ENCODE results near the gene ENAH.

The ENAH gene

GRCh38 chr1:225447650-225448089, 205.3 kb downstream of the ENAH start:
- no peak for DNase-seq (ENCODE audit: low read depth)
- in situ Hi-C loops (cut with HindIII; ENCODE audit: low sequenced_read_pairs): no loop called here
- H3K4me3 ChIP-seq (ENCODE audit: low read depth, low read length): no peak overlapping the region
- no peak for TF ChIP-seq CTCF (IDR thresholded peaks at IDR 0.05; ENCODE audit: low read depth, low read length, missing control alignments)

- DNase-seq (ENCODE audit: low read depth): no peak
- no peak overlapping the region for H3K4me3 ChIP-seq (ENCODE audit: low read depth, low read length)
- in situ Hi-C loops (cut with HindIII; ENCODE audit: low sequenced_read_pairs): no loop called here
- TF ChIP-seq CTCF (IDR thresholded peaks at IDR 0.05; ENCODE audit: low read depth, low read length, missing control alignments): no peak
Measured at GRCh38 chr1:225446981-225447615, 205.8 kb downstream of the ENAH start.

GRCh38 chr1:225446595-225446960, 206.3 kb downstream of the ENAH start:
- TF ChIP-seq CTCF (IDR thresholded peaks at IDR 0.05; ENCODE audit: low read depth, low read length, missing control alignments): no peak
- no peak for DNase-seq (ENCODE audit: low read depth)
- in situ Hi-C loops (cut with HindIII; ENCODE audit: low sequenced_read_pairs): no loop called here
- no peak overlapping the region for H3K4me3 ChIP-seq (ENCODE audit: low read depth, low read length)

- in situ Hi-C loops (cut with HindIII; ENCODE audit: low sequenced_read_pairs): no loop called here
- H3K4me3 ChIP-seq (ENCODE audit: low read depth, low read length): no peak overlapping the region
- DNase-seq (ENCODE audit: low read depth): no peak
- TF ChIP-seq CTCF (IDR thresholded peaks at IDR 0.05; ENCODE audit: low read depth, low read length, missing control alignments): no peak
Measured at GRCh38 chr1:225445639-225446594, 207.0 kb downstream of the ENAH start.

GRCh38 chr1:225442123-225442505, 210.8 kb downstream of the ENAH start:
- in situ Hi-C loops (cut with HindIII; ENCODE audit: low sequenced_read_pairs): no loop called here
- DNase-seq (ENCODE audit: low read depth): no peak
- no peak overlapping the region for H3K4me3 ChIP-seq (ENCODE audit: low read depth, low read length)
- no peak for TF ChIP-seq CTCF (IDR thresholded peaks at IDR 0.05; ENCODE audit: low read depth, low read length, missing control alignments)

GRCh38 chr1:225441314-225442122, 211.4 kb downstream of the ENAH start:
- in situ Hi-C loops (cut with HindIII; ENCODE audit: low sequenced_read_pairs): no loop called here
- peak; percentile 24 for TF ChIP-seq CTCF (IDR thresholded peaks at IDR 0.05; ENCODE audit: low read depth, low read length, missing control alignments)
- H3K4me3 ChIP-seq (ENCODE audit: low read depth, low read length): no peak overlapping the region
- DNase-seq (ENCODE audit: low read depth): no peak

Measured in astrocyte of the cerebellum (primary cell).